GM18951 (cell line): Measurements from ENCODE around the gene TOX4.
"Not testable (repeated sequence)": the region's sequence is repeated elsewhere in the genome, so short reads cannot be mapped to it uniquely, and the experiment has no call there.

Experiments
- POLR2A ChIP-seq: IDR thresholded peaks from 4 replicates; pipeline ENCODE4 v1.6.1; 2011; ENCODE audit warnings: mild to moderate bottlenecking; ENCODE audit not compliant: insufficient read length, insufficient read depth; ENCODE audit errors: extremely low read depth
- in situ Hi-C: fragments of 300-500 bp; cut with MboI; formaldehyde crosslinking; loops from one replicate; pipeline ENCODE4 v1.12.0; 2022; ENCODE audit warnings: low sequenced_read_pairs, mixed read lengths, inconsistent platforms; ENCODE audit not compliant: unreplicated experiment

Gene TOX4

GRCh38 chr14:21476925-21477681 is at the start of gene TOX4, which contains the start of gene RAB2B:
Gene TOX4, plus strand, starts transcription at chr14:21477195. Its CDS starts 84 bp downstream, at chr14:21477279.
Gene RAB2B, minus strand, starts transcription at chr14:21476959. Its CDS starts 87 bp downstream, at chr14:21476872.
- in situ Hi-C loops: no loop called here
- TF ChIP-seq POLR2A: peak; percentile 75

GRCh38 chr14:21428930-21429329 is 48.1 kb upstream of the TOX4 start:
- in situ Hi-C loops: no loop called here
- TF ChIP-seq POLR2A: no peak

- in situ Hi-C loops: no loop called here
- TF ChIP-seq POLR2A: no peak
Observed at GRCh38 chr14:21431126-21431525, 45.9 kb upstream of the TOX4 start.

GRCh38 chr14:21436567-21437062 is 40.4 kb upstream of the TOX4 start:
- TF ChIP-seq POLR2A: no peak
- in situ Hi-C loops: no loop called here

- in situ Hi-C loops: no loop called here
Observed at GRCh38 chr14:21437063-21437901, 39.7 kb upstream of the TOX4 start.

GRCh38 chr14:21440859-21441258 is 36.1 kb upstream of the TOX4 start:
- in situ Hi-C loops: no loop called here

More at GRCh38 chr14:21437063-21437901, 39.7 kb upstream of the TOX4 start:
- peak; percentile 69 for TF ChIP-seq POLR2A

GRCh38 chr14:21442657-21443056 is 34.3 kb upstream of the TOX4 start:
- in situ Hi-C loops: not testable (repeated sequence)

More at GRCh38 chr14:21440859-21441258, 36.1 kb upstream of the TOX4 start:
- TF ChIP-seq POLR2A: no peak

- in situ Hi-C loops: no loop called here
- no peak for TF ChIP-seq POLR2A
Observed at GRCh38 chr14:21449899-21450216, 27.1 kb upstream of the TOX4 start.

- no peak for TF ChIP-seq POLR2A
- in situ Hi-C loops: no loop called here
Observed at GRCh38 chr14:21454843-21455544, 22.0 kb upstream of the TOX4 start.

GRCh38 chr14:21455592-21455911 is 21.4 kb upstream of the TOX4 start:
- TF ChIP-seq POLR2A: no peak

GRCh38 chr14:21455912-21456667 is 20.9 kb upstream of the TOX4 start, which contains the start of gene CHD8:
Gene CHD8, minus strand, starts transcription at chr14:21456123. Its CDS starts 24,480 bp downstream, at chr14:21431643.
- peak; percentile 83 for TF ChIP-seq POLR2A
- in situ Hi-C loops: no loop called here

More at GRCh38 chr14:21455592-21455911, 21.4 kb upstream of the TOX4 start:
- in situ Hi-C loops: no loop called here

GRCh38 chr14:21467616-21468015 is 9.4 kb upstream of the TOX4 start:
- in situ Hi-C loops: no loop called here
- TF ChIP-seq POLR2A: no peak

- TF ChIP-seq POLR2A: no peak
- in situ Hi-C loops: no loop called here
Observed at GRCh38 chr14:21475767-21476522, 1.1 kb upstream of the TOX4 start.
